HCEC 1CT (cell line): ENCODE data around the gene HDX.
"Not testable (repeated sequence)": the region's sequence is repeated elsewhere in the genome, so short reads cannot be mapped to it uniquely, and the experiment has no call there.

ENCODE experiments used
- DNase-seq: peaks from one replicate; pipeline ENCODE4 v3.0.0-alpha.2; 2017

HDX gene

DNA sequence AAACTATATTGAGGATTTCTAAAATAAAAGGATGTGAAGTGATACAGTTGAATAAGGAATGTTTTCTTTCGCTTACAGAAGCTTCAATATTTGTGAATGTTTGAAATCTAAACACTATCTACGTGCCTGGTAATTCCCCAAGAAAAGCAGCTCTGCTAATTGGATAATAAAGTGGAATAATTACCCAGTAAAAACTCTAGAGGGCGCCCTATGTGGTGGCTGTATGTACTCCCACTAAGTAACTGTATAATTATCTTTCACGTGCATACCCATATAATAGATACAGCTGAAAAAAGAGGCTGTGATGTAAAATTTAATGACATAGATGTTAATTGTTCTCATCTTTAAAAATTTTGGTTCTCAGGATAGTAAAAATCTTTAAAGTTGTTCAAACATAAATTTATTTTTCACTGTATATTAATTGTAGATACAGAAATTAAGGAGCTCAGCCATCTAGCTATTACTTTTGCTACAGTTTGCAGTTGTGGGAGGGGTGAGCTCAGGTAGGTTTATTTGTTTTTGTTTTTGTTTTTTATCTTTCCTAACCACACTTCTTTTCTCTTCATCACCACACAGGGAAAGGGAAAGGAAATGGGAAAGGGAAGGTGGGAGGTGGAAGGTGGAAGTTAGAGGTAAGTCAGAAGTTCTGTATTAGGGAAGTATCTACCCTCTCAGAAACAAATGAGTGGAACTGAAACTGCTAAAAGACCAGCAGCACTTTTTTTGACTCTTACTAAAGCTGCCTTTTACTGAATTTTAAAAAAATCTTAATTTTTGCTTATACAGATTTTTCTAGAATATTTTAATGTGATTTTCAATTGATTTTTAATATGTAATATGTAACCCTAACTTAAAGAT, 162.5 kb downstream of the HDX start:
- DNase-seq = peak; percentile 11

DNA sequence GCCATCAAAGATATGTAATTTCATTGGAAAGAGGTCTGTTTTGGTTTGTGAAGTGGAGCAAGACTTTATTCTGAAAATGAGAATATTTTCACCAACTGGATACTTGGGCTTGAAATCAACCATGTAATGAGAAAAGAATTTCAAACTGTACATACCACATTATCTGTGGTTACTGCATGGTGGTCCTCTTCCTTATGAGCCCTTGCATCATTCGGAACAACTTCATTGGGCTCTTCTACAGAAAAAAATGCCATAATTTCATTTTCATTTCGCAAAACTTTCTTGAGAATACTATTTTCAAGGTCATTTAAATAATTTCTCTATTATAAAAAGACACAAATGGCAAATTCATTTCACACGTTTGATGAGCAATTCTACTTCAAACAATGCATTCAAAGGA, 165.6 kb downstream of the HDX start:
- no peak for DNase-seq

DNA sequence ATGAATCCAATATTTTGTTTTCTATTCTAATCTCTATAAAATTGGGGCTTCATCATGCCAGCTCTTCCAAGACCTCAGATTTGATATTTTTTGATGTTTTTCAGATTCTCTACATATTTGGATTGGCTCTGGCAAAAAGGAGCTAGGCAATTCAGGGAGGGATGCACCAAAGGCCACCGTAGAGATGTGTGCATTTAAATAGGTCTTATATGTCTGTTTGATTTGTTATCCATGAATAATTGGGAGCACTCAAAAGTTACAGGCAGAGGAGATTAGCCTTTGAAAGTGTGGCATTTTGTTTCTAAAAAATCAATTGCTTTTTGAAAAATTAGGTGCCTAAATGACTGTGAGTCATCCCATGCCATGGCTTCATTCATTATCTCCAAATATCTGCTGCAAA, 167.1 kb downstream of the HDX start:
- no peak for DNase-seq

DNA sequence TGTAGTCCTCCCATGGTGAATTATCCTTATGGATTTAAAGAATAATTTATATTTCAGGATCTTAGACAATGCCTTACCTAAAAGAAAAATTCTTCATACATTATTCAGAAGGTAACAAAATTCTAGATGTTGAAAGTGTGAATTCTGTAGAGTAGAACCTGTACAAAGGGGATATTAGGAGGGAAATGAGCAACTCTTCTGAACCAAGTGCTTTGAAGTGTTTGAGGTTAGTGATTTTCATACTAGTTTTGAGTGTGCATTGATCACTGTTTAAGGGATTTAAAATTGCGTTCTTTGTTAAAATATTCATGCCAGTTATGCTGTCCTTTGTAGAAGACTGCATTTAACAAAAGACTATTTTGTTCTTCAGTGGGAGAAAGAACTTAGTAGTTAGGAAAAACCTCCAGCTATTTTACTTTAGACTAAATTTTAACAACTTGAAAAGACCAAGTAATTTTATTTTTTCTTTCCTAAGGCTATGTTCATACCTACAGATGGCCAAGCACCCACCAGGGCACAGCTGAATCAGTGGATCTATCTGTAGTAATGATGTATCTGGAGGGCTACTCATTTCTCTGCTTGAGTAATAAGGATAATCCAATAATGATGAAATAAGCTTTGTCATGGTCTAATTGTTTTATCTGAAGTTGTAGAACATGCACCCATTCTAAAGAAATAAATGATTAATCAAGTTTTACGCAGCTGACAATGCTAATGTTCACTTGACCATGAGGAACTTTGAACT, 180.0 kb downstream of the HDX start:
- DNase-seq = no peak

DNA sequence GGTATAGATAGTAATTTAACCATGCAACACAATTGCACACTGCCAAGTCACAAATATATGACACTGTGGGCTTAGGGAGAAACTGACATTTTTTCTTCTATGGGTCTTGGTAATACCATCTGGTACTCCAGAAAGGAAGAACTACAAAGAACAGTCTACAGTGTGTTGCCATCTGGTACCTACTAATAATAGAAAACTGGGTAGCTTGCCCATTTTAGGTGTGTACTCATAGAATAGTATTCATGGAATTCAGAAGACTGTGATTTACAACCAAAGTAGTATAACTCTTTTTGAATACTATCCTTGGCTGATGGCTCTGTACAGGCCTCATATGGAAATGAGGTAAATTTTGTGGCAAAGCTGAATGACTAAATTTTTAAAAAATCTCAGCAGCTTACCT, 181.6 kb downstream of the HDX start:
- no peak for DNase-seq

DNA sequence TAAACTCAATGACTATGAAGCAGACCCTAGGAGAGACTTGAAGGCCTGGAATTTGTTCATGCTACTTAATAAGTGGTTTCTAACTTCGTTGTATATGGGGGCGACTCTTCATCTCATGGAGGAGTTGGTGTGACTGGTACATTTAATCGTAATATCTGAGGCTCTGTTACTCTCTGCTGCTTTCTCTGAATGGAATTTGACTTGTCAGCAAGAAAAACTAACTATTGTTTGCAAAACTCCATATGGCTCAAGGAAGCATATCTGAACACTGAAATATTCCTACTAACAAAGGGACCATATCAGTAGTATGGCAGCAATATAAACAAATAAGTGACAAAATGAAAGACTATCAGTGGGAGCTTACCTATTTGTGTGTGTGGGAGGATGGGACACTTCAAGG, 182.2 kb downstream of the HDX start:
- no peak for DNase-seq

DNA sequence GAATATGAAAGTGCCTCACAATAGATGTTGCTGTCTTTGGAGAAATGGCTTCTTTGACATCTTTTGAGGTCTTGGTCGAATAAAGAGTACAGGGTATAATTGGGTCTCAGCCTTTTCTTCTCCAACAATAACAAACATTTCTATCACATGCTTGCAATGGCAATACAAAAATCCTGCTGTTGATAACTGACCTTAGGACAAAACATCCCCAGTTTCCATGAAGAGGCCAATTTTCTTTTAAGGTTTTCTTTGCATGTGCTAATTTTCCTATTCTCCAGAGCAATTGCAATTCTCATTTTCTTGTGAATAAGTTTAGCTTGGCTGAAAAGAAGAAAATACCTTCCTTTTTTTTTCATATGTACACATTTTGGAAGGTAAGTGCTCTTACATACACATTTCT, 183.6 kb downstream of the HDX start:
- no peak for DNase-seq

DNA sequence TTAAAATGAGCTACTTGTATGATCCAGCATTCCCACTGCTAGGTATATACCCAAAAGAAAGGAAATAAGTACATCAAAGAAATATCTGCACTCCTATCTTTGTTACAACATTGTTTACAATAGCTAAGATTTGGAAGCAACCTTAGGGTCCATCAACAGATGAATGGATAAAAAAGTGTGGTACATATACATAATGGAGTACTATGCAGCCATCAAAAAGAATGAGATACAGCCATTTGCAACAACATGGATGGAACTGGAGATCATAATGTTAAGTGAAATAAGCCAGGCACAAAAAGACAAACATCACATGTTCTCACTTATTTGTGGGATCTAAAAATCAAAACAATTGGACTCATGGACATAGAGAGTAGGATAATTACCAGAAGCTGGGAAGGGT, 186.3 kb downstream of the HDX start:
- DNase-seq = not testable (repeated sequence)
